OCI-LY7 (cell line): ENCODE data around the gene COCH.

Experiments
- CTCF ChIP-seq: fragments of 200-600 bp; sonication (generic); conservative IDR thresholded peaks from 2 replicates; pipeline ENCODE4 v1.5.1; 2014; ENCODE audit warnings: mild to moderate bottlenecking, antibody characterized with exemption, low read length, moderate library complexity, mixed read lengths
- EZH2phosphoT487 ChIP-seq: fragments of 200-600 bp; sonication (generic); IDR thresholded peaks from 2 replicates; pipeline ENCODE4 v1.6.1; 2018; ENCODE audit warnings: low read depth, borderline replicate concordance, mild to moderate bottlenecking, mixed run types, antibody characterized with exemption, low read length, moderate library complexity, mixed read lengths

DNA sequence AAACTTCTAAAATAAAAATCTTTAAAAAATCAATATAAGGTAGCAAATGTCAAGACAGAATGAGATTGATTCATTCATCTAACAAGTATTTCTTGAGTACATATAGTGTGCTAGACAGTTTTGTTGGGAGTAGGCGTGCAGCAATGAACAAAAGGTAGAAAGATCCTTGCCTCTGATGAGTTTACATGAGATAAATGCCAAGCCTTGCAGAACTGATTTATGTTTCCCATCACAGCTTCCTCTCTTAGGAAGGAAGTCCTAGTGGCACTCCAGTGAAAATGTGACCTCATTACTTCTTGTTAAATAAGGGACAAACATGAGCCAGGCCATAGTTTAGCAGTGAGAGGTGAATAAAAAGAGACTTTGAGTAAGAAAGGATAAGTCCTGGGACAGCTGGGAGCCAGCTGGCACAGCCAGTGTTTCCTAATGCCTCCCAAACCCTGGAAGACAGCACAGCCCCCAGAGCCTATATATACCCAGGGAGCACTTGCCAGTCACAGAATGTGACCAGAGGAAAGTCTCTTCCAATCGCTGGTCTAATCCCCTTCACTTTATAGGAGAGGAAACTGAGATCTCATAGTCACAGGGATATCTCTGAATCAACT lies 4.7 kb upstream of the COCH start:
- TF ChIP-seq CTCF (no peak), EZH2phosphoT487 (no peak)
